GM21381 (cell line): Measurements from ENCODE around the gene PLCB1.

Experiments used
- ATAC-seq: cut with Tn5 transposase; IDR thresholded peaks from one replicate; pipeline ENCODE4 v1.9.1; 2021; ENCODE audit warnings: mild to moderate bottlenecking, moderate library complexity; ENCODE audit not compliant: unreplicated experiment

The PLCB1 gene

DNA sequence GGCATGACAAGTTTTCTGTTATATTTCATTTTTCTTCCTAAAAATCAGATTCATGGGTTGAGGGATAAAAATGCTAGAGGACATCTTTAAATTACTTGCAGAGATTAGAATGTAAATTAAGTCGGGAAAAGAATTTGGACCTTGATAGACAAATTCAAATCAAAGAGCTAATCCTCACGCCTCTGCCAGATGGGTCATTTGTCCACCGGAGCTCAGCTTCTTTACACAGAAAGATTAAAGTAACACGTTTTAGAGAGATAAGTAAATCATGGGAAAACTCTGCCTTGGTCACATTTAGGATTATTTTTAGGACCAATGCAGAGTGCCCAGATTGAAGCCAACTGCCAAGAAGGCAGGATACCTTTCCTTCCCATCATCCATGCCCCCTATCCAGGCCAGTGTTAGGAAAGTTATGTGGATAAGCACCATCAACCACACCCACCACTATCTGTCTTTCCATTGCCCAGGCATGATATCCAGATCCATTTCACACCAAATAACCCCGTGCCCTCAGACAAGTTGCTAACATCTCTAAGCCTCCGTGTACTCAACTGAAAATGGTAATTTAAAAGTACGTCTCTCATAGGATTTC, 539.4 kb downstream of the PLCB1 start:
- ATAC-seq: no peak

DNA sequence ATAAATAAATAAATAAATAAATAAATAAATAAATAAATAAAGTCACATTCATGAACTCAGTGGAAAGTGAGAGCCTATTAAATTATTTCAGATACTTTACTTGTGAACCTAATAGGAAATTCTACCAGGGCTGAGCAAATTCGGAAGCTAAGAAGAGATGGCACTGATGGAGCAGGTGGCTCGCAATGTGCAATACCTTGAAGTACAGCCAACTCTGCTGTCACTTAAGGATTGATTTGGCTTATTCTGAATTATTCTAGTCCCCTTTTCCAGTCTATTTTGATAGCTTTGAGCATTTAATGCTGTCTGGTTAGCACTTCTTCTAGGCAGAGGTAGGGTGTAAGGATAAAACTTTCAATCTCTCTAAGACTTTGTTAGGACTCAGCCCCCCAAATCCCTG, 541.0 kb downstream of the PLCB1 start:
- ATAC-seq: no peak

DNA sequence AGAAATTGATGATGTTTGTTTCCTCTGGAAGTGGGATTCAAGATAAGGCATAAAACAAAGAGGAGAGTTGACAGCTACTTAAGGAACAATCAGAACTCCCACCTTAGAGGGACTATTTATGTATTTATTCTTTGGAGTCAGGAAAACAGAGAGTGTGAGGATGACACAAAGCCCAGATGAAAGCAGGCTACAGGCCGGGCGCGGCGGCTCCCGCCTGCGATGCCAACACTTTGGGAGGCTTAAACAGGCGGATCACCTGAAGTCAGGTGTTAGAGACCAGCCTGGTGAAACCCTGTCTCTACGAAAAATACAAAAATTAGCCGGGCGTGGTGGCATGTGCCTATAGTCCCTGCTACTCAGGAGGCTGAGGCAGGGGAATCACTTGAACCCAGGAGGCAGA, 543.8 kb downstream of the PLCB1 start:
- ATAC-seq: no peak

DNA sequence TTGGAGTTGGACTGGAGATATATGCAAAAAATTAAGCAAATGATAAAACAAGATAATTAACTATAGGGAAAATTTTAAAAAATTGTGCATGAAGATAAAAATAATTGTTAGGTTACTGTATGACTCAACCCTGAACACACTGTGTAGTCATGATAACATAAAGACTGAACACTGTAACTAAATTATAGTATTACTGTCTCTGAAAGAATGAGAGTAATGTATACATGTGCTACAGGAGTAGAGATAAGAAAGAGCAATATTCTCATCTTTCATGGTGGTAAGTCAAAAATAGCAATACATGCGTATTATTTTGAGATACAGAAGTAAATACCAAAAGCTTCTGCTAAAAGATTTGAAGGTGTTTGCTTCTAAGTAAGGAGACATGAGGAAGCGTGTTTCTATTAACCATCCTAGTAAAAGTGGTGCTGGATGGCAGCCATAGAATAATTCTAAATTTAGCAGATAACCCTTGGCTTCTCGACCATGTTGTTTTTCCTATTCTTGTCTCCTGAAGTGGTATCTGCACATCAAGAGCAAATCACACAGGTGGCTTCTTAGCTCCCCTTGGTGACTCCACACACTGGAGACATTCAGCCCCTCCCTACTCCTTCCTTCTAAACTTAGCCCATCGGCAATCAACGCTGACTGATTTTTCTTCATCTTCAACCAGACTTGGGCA, 546.2 kb downstream of the PLCB1 start:
- ATAC-seq: no peak

DNA sequence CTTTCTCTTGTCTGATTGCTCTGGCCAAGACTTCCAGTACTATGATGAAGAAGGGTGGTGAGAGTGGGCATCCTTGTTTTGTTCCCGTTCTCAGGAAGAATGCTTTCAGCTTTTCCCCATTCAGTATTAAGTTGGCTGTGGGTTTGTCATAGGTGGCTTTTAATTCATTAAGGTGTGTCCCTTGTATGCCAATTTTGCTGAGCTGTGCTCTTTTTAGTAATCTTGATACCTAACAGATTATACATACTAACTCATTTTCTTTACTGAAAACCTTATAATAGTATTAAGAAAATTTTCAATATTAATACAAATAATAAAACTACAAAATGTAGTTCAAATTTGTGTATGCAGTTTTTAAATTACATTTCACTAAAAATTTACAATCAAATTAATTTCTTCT, 557.3 kb downstream of the PLCB1 start:
- no peak for ATAC-seq

DNA sequence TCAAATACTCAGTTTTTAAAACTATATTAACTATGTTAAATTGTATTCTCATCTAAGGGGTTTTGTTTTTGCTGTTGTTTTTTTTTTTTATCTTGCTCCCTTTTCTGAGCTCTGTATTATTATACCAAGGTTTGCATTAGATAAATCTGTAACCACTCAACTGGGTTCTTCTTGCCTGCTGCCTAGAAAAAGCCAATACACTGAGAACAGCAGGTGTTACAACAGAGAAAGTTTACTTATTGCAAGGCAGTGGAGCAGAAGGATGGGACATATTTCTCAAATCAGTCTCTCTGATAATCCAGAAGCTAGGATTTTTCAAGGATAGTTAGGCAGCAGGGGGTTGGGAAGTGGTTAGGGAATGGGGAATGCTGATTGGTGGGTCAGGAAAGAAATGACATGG, 558.0 kb downstream of the PLCB1 start:
- no peak for ATAC-seq

DNA sequence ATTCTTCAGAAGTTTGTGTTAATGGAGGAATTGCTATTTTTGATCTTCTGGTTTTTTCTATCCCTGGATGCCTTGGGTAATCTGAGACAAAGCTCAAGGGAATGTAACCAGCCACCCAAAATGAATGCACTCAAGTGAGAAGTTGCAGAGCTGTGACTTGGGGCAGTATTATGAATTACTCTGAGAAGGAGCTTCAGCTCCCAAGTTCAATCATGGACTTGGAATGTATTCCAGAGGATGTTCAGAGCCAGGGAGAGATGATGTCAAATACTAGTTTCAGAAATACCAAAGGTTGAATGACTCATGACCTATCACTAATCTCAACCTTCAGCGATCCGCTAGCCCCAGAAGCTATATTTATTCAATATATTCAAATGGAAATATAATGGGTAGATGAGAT, 561.6 kb downstream of the PLCB1 start:
- ATAC-seq: no peak

DNA sequence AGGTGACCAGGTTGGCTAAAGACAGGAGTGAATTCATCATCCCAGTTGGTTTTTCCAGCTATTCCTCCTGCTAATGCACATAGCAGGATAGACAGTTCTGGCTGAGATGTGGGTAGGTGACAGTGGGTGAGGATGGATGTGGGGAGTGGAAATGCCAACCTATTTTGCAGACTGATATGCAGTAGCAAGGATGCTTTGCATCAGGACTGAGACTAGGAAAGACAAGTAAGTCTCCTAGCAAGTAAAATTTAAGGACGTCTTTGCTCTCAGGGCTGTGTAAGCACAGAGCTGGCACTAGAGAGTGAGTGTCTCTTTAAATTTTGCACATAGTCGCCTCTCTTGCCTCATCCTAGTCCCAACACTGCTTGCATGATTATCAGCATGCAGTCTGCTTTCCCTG, 568.7 kb downstream of the PLCB1 start:
- ATAC-seq: no peak

DNA sequence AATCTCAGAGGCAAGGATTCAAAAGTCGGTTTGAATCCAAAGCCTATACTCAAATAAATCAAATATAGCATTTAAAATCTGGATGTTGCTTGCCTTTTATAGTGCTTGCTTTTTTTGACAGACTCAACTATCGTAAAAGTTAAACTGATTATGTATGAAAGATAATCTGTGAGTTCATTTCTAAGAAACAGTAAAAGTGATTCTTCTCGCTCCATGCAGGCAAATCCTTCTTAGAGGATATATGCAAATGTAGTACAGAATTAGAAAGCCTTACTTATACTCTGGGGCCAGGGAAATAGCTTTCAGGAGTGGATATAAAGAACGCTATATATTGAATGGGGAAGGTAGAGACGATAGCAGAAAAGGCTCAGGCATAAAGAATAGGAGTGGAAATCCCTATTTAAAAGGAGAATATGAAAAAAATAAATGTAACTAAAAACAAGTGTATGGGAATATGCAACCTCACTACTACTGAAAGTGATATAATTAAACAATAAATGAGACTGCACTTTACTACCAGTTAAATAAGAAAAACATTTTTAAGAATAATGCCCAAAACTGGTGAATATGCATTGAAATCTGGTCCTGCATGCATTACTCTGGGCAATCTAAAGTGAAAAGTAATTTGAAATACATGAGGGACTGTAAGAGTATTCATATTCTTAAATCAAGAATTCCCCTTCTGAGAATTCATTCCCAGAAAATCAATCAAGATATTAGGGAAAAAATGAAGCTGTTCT, 575.1 kb downstream of the PLCB1 start:
- no peak for ATAC-seq

DNA sequence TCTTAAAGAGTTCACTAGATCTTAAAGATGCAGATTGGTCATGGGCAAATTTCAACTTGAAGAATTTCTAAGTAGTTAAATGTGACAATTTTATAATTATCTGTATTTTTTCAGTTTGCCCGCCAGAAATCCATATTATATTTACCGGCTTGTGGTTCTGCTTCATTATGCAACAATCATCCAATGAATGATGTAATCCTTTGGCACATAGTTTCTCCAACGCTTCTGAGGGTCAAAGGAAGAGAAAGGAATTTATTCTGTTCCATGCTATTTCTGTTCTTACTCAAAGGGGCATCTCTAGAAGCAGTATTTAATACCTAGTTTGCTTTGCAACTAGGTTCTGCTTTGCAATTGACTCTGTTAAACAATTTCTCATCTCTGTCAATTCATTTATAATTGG, 577.6 kb downstream of the PLCB1 start:
- ATAC-seq: no peak

DNA sequence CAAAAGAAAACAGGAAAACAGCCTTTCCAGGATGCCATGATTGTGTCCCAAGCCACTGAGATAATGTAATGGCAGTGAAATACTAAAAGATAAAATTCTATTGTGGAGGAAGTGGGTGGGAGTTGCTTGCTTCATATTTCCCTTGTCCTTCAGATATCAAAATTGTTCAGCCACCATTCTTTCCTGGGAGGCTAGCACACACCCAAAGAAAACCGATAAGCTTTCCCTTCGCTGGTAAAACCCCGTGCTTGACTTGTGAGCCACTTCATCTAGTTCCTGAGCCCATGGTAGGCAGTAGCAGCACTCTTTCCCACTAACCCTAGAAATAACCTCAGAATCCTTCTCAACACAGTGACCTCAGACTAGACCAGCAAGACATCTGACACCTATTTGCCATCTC, 579.4 kb downstream of the PLCB1 start:
- ATAC-seq: no peak

DNA sequence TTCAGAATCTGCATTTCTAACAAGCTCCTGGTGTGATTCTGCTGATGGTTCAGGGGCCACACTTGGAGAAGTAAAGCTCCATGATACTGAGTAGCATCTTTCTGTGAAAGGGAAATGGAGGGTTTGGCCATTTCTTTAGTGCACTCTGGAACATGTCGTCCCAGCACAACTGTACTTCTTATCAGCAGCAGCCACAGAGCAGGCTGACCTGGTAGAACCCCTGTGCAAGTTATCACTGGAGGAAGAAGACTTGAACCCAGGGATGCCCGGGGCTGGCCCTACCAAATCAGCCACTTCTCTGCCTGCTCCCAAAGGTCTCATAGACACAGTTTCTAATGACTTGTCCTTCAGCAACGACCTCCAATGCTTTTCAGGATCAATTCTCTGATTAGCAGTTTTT, 582.1 kb downstream of the PLCB1 start:
- ATAC-seq: no peak

DNA sequence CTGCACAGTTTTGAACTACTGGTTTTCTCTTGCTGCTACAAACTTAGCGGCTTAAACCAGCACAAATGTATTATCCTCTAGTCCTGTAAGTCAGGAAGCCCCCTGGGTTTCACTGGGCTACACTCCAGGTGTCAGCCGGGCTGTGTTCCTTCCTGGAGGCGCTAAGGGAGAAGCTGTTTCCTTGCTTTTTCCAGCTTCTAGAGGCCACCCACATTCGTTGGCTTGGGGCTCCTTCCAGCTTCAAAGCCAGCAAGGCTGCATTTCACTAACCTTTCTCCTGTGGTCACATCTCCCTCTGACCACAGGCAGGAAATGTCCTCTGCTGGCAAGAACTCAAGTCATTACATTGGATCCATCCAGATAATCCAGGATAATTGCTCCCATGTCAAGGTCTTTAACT, 586.2 kb downstream of the PLCB1 start:
- no peak for ATAC-seq

DNA sequence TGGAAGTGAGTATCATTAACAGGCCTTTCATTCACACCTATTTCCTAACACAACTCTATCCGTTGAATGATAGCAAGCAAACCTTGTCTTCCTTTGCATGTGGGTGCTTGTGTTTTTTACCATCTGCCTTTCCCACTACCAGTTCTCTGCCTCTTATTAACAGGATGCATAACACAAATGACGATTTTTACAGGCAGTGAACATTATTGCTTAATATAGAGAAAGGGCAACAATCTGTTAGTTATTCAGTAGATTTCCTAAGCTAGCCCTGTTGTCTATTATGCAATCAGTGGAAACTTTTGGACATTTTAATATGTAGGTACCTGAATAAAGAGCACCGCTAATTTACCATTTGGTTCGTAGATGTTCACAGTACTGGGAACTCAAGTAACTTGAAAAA, 588.0 kb downstream of the PLCB1 start:
- ATAC-seq: no peak

DNA sequence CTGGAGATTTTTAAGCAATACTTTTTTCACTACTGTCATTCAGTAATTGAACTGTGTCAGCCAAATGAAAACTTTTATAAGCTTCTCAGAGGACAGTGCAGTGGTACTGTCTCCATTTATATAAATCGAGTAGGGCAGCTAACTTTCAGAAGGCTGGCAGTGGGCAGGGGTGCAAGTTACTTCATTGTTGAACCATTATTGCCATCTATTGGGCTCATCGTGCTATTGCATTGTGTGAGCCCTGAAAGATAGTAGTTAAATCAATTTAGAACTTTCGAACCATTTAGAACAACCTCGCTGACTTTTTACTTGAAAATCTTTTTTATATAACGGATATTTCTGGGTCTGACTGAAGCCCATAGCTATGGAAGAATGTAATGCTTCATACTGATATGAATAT, 589.0 kb downstream of the PLCB1 start:
- ATAC-seq: peak; percentile 54

DNA sequence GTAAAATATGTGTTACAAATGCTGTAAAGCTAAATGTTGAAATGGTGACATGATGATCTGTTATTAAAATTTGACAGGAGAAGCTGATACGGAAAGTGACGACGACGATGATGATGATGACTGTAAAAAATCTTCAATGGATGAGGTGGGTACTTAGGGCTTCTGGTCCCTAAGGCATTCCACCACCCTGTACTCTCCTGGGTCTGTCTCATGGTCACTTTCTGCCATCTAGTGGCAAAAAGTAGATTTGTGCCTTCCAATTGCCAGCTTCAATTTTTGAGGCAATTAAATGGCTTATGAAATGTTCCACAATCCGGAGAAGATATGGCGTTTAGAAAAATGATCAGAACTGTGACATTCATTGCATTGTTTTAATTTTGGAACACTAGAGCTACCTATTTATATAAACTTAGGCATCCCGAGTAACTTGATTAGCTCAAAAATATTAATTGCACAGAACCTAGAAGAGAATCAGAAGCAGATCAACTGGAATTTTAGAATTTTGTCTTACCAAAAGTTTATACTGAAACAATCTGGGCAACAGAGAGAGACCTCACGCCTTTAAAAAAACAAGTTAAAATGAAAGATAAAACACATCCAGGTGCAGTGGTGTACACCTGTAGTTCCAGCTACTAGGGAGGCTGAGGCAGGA, 590.3 kb downstream of the PLCB1 start:
- ATAC-seq: no peak

DNA sequence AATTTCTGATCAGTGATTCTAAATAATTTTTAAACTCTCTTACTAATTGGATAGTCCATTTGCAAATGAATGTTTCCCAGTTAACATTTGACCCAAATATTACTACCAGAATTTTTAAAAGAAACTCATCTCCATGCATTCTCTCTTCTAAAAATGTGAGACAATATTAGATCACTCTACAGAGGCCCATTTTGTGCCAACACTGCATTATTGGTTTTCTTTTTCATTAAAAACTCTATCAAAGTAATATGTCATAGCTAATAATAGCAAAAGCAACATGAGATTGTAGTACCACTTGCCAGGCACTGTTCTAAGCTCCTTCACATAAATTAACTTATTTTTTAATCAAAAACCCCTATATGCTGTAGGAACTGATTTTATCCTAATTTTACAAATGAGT, 591.2 kb downstream of the PLCB1 start:
- no peak for ATAC-seq

DNA sequence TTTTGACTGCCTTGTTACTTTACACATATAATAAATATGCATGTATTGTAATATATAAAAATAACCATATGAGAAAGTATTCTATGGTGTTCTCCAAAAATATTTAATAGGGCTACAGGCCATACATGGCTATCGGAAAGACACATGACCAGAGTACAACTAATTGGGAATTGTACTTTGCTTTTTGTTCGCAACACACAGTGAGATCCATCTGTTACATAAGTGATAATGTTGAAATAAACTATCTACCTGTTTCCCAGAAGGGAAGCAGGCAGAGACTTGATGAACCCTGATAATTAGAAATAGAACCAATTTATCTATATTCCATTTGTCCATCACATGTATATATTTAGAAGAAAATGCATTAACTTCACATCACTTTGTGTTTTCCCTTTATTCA, 592.8 kb downstream of the PLCB1 start:
- ATAC-seq: no peak

DNA sequence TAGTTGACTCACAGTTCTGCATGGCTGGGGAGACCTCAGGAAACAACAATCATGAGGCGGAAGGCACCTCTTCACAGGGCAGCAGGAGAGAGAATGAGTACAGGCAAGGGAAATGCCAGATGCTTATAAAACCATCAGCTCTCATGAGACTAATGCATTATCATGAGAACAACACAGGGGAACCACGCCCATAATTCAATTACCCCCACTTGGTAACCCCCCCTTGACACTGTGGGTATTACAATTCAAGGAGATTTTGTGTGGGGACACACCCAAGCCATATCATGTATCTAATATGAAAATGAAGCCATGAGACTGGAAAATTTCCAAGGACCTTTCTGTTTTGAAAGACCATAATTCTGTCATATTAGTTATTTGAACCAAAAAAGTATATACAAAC, 594.4 kb downstream of the PLCB1 start:
- ATAC-seq: no peak

DNA sequence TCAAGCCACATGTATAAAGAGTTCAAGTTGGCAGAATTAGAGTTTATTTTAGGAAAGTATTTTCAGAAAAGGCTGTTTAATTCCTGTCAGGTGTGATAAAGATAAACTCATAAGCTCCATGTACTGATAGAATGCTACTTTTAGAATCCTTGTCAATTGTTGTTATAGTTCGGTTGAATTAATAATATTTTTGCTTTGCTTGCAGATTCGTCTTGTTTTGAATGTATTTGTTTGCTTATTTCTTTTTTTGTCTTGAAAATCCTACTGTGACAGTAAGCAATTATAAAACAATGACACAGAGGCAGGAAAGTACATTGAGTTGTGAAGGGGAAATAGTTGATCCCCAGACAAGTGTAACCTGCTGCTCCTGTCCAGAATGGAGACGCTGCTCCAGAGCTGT, 602.9 kb downstream of the PLCB1 start:
- ATAC-seq: no peak

DNA sequence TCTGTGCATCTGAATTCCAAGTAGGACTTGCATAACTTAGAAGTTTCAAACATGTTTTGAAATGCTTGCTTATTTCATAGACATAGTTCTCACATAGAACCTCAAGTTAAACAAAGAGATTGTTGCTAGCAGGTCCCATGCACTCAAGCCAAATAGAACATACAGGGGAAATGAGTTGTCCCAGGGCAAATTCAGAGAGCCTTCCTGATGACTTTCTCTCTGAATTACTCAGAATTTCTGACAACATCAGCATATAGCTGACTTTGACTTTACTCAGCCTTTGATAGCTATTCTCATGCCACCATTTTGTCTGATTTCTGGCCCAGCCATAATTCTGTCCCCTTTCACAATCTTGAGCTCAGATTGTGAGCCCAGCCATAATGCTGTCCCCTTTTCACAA, 603.6 kb downstream of the PLCB1 start:
- no peak for ATAC-seq

DNA sequence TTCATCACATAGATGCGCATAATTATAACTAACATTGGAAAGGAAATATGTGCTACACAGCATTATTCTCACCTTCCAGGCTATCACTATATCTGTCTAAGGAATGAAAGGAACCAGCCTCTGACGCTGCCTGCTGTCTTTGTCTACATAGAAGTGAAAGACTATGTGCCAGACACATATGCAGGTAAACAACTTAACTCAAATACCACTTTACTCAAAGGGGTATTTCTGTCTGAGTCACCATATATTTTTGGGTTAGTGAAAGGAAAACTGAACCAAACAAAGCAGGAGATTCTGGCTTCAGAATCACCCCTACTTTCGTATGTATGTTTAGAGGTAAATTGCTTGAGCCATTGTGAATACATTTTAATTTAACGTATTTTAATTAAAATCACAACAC, 608.2 kb downstream of the PLCB1 start:
- ATAC-seq: no peak
